OCI-LY1 (cell line): ENCODE data around the gene TMEM220.

Experiments used
- CTCF ChIP-seq: fragments of 200-600 bp; sonication (generic), shearing (Covaris generic); IDR thresholded peaks from 2 replicates; pipeline ENCODE4 v1.5.1; 2017; ENCODE audit warnings: mild to moderate bottlenecking, antibody characterized with exemption, low read length, moderate library complexity, mixed read lengths
- EZH2 ChIP-seq: fragments of 200-600 bp; sonication (generic), shearing (Covaris generic); IDR thresholded peaks from 2 replicates; pipeline ENCODE4 v1.8.0; 2017; ENCODE audit warnings: borderline replicate concordance, mixed run types, mild to moderate bottlenecking, antibody characterized with exemption, low read length, moderate library complexity, mixed read lengths

- no peak for TF ChIP-seq CTCF
- no peak for TF ChIP-seq EZH2
Observed at GRCh38 chr17:10713318-10713717, 16.5 kb downstream of the TMEM220 start.
